HG03457 (cell line): ENCODE measurements around the gene DYSF.
"Not testable (repeated sequence)": the region's sequence is repeated elsewhere in the genome, so short reads cannot be mapped to it uniquely, and the experiment has no call there.

Experiments used
- ATAC-seq: cut with Tn5 transposase; IDR thresholded peaks from one replicate; pipeline ENCODE4 v1.9.1; 2021; ENCODE audit warnings: moderate number of reproducible peaks; ENCODE audit not compliant: unreplicated experiment

DYSF gene

GRCh38 chr2:71634567-71634966 lies 181.2 kb downstream of the DYSF start:
- no peak for ATAC-seq

- no peak for ATAC-seq
These were observed 182.4 kb downstream of the DYSF start for GRCh38 chr2:71635798-71636197.

DNA sequence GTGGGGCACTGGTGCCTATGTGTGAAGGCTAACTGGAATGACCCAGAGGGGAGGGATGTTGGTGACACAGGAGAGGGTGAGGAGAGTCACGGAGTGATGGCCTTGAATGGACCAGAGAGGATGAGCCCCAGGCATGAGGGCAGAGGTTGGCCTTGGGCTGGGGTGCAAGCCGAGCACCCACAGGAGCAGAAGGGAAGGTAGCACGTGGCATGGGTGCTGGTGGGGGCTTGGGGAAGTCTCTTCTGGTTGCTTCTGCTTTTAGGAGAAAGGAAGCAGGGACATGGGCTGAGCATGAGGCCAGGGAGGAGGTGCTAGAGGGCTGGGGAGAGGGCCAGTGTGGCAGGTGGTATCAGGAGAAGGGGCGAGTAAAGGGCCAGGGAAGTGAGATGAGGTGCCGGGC lies 183.8 kb downstream of the DYSF start:
- ATAC-seq, result no peak

DNA sequence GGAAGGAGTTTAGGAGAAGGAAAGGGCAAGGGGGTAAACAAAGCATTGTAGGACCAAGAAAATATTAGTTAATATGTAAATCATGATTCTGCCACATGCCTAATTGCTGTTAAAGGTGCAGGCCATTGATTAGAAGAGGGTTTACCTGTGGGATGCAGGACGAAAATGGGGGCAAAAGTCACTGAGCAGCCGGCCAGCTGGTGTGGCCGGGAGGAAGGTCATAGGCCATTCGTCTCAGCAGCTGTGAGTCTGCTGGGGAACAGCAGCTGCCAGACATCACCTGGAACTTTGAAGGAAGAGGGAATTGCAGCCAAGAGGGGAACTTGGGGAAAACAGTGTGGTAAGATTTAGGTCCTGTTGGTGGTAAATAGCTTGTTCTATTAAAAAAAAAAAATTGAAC lies 184.4 kb downstream of the DYSF start:
- no peak for ATAC-seq

- ATAC-seq, result no peak
These were observed 186.4 kb downstream of the DYSF start for GRCh38 chr2:71639735-71640134.

- ATAC-seq, result no peak
These were observed 187.1 kb downstream of the DYSF start for GRCh38 chr2:71640489-71640888.

DNA sequence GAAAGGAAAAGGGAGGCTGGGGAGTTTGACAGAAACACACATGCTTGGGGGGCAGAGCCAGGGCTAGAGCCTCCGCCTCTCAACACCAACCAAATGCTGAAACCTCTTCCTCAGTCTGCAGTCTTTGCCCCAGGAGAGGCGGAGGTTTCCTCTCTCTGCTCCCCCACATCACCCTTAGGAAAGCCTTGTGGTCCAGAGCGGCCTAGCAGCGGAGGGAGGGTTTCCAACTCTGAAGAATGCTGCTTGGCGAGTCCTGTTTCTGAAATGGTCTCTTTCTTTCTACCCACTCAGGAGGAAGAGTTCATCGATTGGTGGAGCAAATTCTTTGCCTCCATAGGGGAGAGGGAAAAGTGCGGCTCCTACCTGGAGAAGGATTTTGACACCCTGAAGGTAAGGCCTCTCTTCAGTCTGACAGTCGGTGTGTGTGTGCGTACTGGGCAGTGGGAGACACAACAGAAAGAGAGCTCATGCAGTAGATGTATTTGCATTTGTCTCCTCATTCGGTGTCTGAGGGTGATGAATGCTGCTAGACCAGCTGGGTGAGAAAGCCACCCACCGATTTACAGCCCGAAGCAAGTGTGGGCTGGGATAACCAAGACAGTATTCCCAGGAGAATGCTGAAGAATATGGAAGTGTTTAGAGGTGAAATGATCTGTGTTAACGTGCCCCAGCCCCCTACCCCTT lies 190.5 kb downstream of the DYSF start:
- no peak for ATAC-seq

GRCh38 chr2:71646028-71646427 lies 192.7 kb downstream of the DYSF start:
- ATAC-seq, result no peak

DNA sequence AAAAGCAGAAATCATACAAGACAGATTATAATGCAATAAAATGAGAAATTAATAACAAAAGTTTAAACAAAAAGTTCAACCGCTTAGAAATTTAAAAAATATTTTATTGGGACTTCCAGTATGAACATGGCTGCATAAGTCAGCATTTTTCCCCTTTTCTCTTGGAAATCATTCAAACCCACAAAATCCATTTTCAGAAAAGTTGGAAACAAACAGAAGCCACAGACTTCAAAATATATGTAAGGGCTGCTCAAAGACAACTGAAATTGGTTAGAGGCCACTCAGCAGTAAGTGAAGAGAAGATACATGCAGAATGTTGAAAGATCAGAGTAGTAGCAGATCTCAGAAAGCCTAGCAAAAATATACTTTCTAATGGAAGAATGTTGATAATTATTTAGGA lies 194.0 kb downstream of the DYSF start:
- no peak for ATAC-seq

GRCh38 chr2:71655498-71655897 lies 202.1 kb downstream of the DYSF start:
- ATAC-seq, result no peak

DNA sequence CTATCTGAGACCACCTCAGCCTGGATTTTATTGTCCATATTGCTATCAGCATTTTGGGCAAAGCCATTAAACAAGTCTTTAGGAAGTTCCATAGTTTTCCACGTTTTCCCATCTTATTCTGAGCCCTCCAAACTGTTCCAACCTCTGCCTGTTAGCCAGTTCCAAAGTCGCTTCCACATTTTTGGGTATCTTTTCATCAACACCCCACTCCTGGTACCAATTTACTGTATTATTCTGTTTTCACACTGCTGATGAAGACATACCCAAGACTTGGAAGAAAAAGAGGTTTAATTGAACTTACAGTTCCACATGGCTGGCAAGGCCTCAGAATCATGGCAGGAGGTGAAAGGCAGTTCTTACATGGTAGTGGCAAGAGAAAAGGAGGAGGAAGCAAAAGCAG lies 204.9 kb downstream of the DYSF start:
- ATAC-seq, result not testable (repeated sequence)

GRCh38 chr2:71658771-71659170 lies 205.4 kb downstream of the DYSF start:
- ATAC-seq, result no peak

DNA sequence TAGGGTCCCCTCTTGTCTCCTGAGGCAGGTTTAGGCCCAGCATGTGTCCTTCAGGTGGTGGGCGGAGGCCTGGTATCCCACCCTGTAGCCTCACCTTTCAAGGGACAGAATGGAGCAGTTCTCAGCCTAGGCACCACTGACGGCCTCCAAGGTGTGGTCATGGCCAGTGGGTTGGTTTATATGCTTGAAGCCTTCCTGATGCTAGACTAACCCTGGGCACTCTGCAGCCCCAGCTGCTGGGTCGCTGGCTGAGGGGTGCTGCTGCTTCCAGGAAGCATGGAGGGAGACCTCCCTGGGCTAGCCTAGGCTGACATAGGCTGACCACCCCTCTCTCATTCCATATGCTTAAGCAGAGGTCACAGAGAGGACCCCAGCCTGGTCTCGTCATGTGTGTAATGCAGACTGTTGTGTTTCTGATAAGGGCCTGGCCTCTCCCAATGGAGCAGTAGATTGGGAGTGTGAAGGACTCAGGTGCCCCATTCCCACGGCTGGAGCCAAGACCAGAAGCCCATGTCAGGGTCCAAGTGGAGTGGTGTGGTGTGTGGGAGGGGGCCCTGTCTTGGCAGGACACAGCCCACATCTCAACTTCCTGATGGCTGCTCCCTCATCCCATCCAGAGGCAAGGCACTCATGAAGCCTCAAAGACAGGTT lies 206.6 kb downstream of the DYSF start:
- no peak for ATAC-seq

DNA sequence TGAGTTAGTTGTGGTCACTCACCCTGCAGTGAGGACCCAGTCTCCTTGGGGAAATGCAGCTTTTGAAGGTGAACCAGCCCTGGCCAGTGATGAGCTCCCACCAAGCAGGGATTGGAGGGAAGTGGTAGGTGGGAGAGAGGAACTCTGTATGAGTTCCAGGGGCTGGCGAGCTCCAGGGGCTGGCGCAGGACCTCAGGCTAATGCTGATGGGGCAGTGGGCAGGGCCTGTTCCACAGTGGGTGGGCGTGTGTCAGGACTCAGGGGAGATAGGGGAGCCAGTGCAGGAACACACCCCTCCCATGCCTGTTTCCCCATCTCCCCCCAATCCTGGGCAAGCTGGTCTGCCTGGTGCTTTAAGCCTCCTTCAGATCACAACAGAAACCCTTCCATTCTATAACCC lies 208.4 kb downstream of the DYSF start:
- ATAC-seq, result no peak

DNA sequence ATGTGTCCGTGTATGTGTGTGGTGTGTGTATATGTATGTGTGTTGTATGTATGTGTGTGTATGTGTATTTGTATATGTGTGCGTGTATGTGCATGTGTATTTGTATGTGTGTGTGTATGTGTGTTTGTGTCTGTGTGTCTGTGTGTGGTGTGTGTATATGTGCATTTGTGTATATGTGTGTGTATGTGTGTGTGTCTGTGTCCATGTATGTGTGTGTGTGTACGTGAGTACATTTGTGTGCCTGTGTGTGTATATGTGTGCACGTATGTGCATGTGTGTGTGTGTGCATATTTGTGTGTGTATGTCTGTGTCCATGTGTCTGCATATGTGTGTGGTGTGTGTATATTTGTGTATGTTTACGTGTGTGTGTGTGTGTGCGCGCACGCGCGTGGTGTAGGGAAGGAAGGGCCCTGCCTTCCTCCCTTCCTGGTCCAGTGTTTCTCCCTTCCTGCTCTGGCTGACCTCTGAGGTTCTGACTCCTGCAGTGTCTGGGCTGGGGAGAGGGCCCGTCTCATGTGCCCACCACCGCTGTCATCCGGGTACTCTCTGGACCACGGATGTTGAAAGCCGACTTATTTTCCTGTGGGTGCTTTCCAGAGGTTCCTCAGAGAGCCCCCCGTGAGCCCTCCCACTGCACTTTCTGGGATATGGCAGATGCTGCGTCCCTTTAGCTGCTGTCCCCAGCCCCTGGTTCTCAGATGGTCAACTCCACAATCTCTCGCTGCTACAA lies 209.5 kb downstream of the DYSF start:
- ATAC-seq, result no peak

GRCh38 chr2:71664161-71664560 lies 210.8 kb downstream of the DYSF start:
- no peak for ATAC-seq

- no peak for ATAC-seq
These were observed 212.1 kb downstream of the DYSF start for GRCh38 chr2:71665168-71666093.

- ATAC-seq, result no peak
These were observed 212.7 kb downstream of the DYSF start for GRCh38 chr2:71666094-71666474.

- ATAC-seq, result no peak
These were observed 214.2 kb downstream of the DYSF start for GRCh38 chr2:71667256-71668182.
